Gastrocnemius medialis (tissue), 4 donors: ENCODE measurements around the gene MPRIP.

Experiments used
- CTCF ChIP-seq, 5 experiments: fragments of 450-650 bp in 3 of 5; fragments of 200-600 bp in 2 of 5; sonication (generic) in 2 of 5; IDR thresholded peaks in 4 of 5; conservative IDR thresholded peaks in 1 of 5; 1 replicate in 4 of 5; 2 replicates in 1 of 5; pipeline ENCODE4 v1.5.1; 2016 to 2019; ENCODE audit warnings: antibody characterized with exemption in 5 of 5, mild to moderate bottlenecking in 3 of 5, moderate library complexity in 3 of 5
- POLR2A ChIP-seq, 2 donors: fragments of 450-650 bp; IDR thresholded peaks; one replicate each; pipeline ENCODE4 v1.6.1; 2017; ENCODE audit warnings: antibody characterized with exemption in 2 of 2, mild to moderate bottlenecking in 2 of 2, moderate library complexity in 2 of 2

- TF ChIP-seq CTCF (IDR thresholded peaks at IDR 0.05 in 4 of 5, conservative IDR thresholded peaks at IDR 0.05 in 1 of 5): no peak
- TF ChIP-seq POLR2A (IDR thresholded peaks at IDR 0.05): no peak
Observed at GRCh38 chr17:17120701-17121100, 78.4 kb downstream of the MPRIP start.
